ENCODE measurements around the gene KCNIP4.
A peak's percentile ranks its signal among the peaks of the same experiment; 100 is the strongest.

Gene KCNIP4

GRCh38 chr4:21571100-21571499 is 377.5 kb downstream of the KCNIP4 start:
- Histone ChIP-seq H3K27ac (ENCODE audit: low read depth, low read length) (no peak overlapping the region), H3K9me3 (ENCODE audit: insufficient read depth, low read depth, low read length) (no peaks in the 10 kb centered on the region), H3K36me3 (ENCODE audit: insufficient read depth, low read length) (no peaks in the 10 kb centered on the region), H3K27me3 (ENCODE audit: insufficient read depth, low read length) (no peaks in the 10 kb centered on the region), H3K9ac (ENCODE audit: low read depth, low read length) (no peak overlapping the region), H3K4me1 (ENCODE audit: insufficient read depth, low read length) (peaks cover 20% of the 10 kb centered on the region), H3K4me3 (ENCODE audit: low read length) (no peak overlapping the region)
- 80% methylated on average over 3 of the region's 3 CpGs for WGBS

- H3K27me3 ChIP-seq (ENCODE audit: insufficient read depth, low read length): no peaks in the 10 kb centered on the region
- H3K36me3 ChIP-seq (ENCODE audit: insufficient read depth, low read length): no peaks in the 10 kb centered on the region
- H3K4me1 ChIP-seq (ENCODE audit: insufficient read depth, low read length): peaks cover 15% of the 10 kb centered on the region
- H3K9me3 ChIP-seq (ENCODE audit: insufficient read depth, low read depth, low read length): no peaks in the 10 kb centered on the region
- peak overlapping the region; percentile 32; the same call in 1 of the 2 replicates for H3K27ac ChIP-seq (ENCODE audit: low read depth, low read length)
- WGBS: 22% methylated on average over 2 of the region's 2 CpGs
- no peak overlapping the region for H3K4me3 ChIP-seq (ENCODE audit: low read length)
- H3K9ac ChIP-seq (ENCODE audit: low read depth, low read length): no peak overlapping the region
Measured at GRCh38 chr4:21569638-21570037, 378.9 kb downstream of the KCNIP4 start.

GRCh38 chr4:21555083-21555482 is 393.5 kb downstream of the KCNIP4 start:
- 77% methylated on average over 3 of the region's 3 CpGs for WGBS

GRCh38 chr4:21554500-21554899 is 394.1 kb downstream of the KCNIP4 start:
- no peak overlapping the region for H3K9ac ChIP-seq (ENCODE audit: low read depth, low read length)
- peaks cover 9% of the 10 kb centered on the region; the same call in 1 of the 2 replicates for H3K4me1 ChIP-seq (ENCODE audit: insufficient read depth, low read length)
- no peaks in the 10 kb centered on the region for H3K9me3 ChIP-seq (ENCODE audit: insufficient read depth, low read depth, low read length)
- H3K27me3 ChIP-seq (ENCODE audit: insufficient read depth, low read length): no peaks in the 10 kb centered on the region
- WGBS: 87% methylated on average over 3 of the region's 3 CpGs
- no peaks in the 10 kb centered on the region for H3K36me3 ChIP-seq (ENCODE audit: insufficient read depth, low read length)
- no peak overlapping the region for H3K4me3 ChIP-seq (ENCODE audit: low read length)
- H3K27ac ChIP-seq (ENCODE audit: low read depth, low read length): no peak overlapping the region

More at GRCh38 chr4:21555083-21555482, 393.5 kb downstream of the KCNIP4 start:
- H3K9ac ChIP-seq (ENCODE audit: low read depth, low read length): no peak overlapping the region
- no peaks in the 10 kb centered on the region for H3K27me3 ChIP-seq (ENCODE audit: insufficient read depth, low read length)
- H3K9me3 ChIP-seq (ENCODE audit: insufficient read depth, low read depth, low read length): no peaks in the 10 kb centered on the region
- H3K27ac ChIP-seq (ENCODE audit: low read depth, low read length): no peak overlapping the region
- no peak overlapping the region for H3K4me3 ChIP-seq (ENCODE audit: low read length)
- no peaks in the 10 kb centered on the region for H3K36me3 ChIP-seq (ENCODE audit: insufficient read depth, low read length)
- peaks cover 9% of the 10 kb centered on the region; the same call in 1 of the 2 replicates for H3K4me1 ChIP-seq (ENCODE audit: insufficient read depth, low read length)

- H3K9me3 ChIP-seq (ENCODE audit: insufficient read depth, low read depth, low read length): no peaks in the 10 kb centered on the region
- WGBS: no CpG with 5 or more reads among the region's 1 CpG
- no peak overlapping the region for H3K9ac ChIP-seq (ENCODE audit: low read depth, low read length)
- H3K27ac ChIP-seq (ENCODE audit: low read depth, low read length): no peak overlapping the region
- H3K27me3 ChIP-seq (ENCODE audit: insufficient read depth, low read length): no peaks in the 10 kb centered on the region
- H3K4me3 ChIP-seq (ENCODE audit: low read length): no peak overlapping the region
- no peaks in the 10 kb centered on the region for H3K36me3 ChIP-seq (ENCODE audit: insufficient read depth, low read length)
- peaks cover 9% of the 10 kb centered on the region; the same call in 1 of the 2 replicates for H3K4me1 ChIP-seq (ENCODE audit: insufficient read depth, low read length)
Measured at GRCh38 chr4:21554066-21554465, 394.5 kb downstream of the KCNIP4 start.

- Histone ChIP-seq H3K9ac (ENCODE audit: low read depth, low read length) (no peak overlapping the region), H3K4me1 (ENCODE audit: insufficient read depth, low read length) (peaks cover 9% of the 10 kb centered on the region; the same call in 1 of the 2 replicates)
- WGBS: no CpG with 5 or more reads among the region's 1 CpG
Measured at GRCh38 chr4:21552455-21552854, 396.1 kb downstream of the KCNIP4 start.

GRCh38 chr4:21544955-21545354 is 403.6 kb downstream of the KCNIP4 start:
- Histone ChIP-seq H3K4me1 (ENCODE audit: insufficient read depth, low read length) (peaks cover 22% of the 10 kb centered on the region), H3K4me3 (ENCODE audit: low read length) (no peak overlapping the region), H3K27ac (ENCODE audit: low read depth, low read length) (no peak overlapping the region), H3K9me3 (ENCODE audit: insufficient read depth, low read depth, low read length) (peaks cover 3% of the 10 kb centered on the region), H3K27me3 (ENCODE audit: insufficient read depth, low read length) (no peaks in the 10 kb centered on the region), H3K9ac (ENCODE audit: low read depth, low read length) (no peak overlapping the region), H3K36me3 (ENCODE audit: insufficient read depth, low read length) (no peaks in the 10 kb centered on the region)
- 91% methylated on average over 3 of the region's 3 CpGs for WGBS

More at GRCh38 chr4:21552455-21552854, 396.1 kb downstream of the KCNIP4 start:
- H3K27ac ChIP-seq (ENCODE audit: low read depth, low read length): no peak overlapping the region
- H3K4me3 ChIP-seq (ENCODE audit: low read length): no peak overlapping the region
- no peaks in the 10 kb centered on the region for H3K27me3 ChIP-seq (ENCODE audit: insufficient read depth, low read length)
- no peaks in the 10 kb centered on the region; the same call in 1 of the 2 replicates for H3K9me3 ChIP-seq (ENCODE audit: insufficient read depth, low read depth, low read length)
- H3K36me3 ChIP-seq (ENCODE audit: insufficient read depth, low read length): no peaks in the 10 kb centered on the region

GRCh38 chr4:21544415-21544814 is 404.2 kb downstream of the KCNIP4 start:
- H3K9ac ChIP-seq (ENCODE audit: low read depth, low read length): no peak overlapping the region
- H3K9me3 ChIP-seq (ENCODE audit: insufficient read depth, low read depth, low read length): peaks cover 3% of the 10 kb centered on the region
- H3K4me3 ChIP-seq (ENCODE audit: low read length): no peak overlapping the region
- H3K36me3 ChIP-seq (ENCODE audit: insufficient read depth, low read length): no peaks in the 10 kb centered on the region
- peaks cover 22% of the 10 kb centered on the region for H3K4me1 ChIP-seq (ENCODE audit: insufficient read depth, low read length)
- no peaks in the 10 kb centered on the region for H3K27me3 ChIP-seq (ENCODE audit: insufficient read depth, low read length)
- no peak overlapping the region; the same call in 1 of the 2 replicates for H3K27ac ChIP-seq (ENCODE audit: low read depth, low read length)
- 26% methylated on average over 1 of the region's 1 CpG for WGBS

- H3K9me3 ChIP-seq (ENCODE audit: insufficient read depth, low read depth, low read length): peaks cover 3% of the 10 kb centered on the region
- no peaks in the 10 kb centered on the region for H3K36me3 ChIP-seq (ENCODE audit: insufficient read depth, low read length)
- no peak overlapping the region; the same call in 1 of the 2 replicates for H3K27ac ChIP-seq (ENCODE audit: low read depth, low read length)
- peak overlapping the region; percentile 11; the same call in 1 of the 2 replicates for H3K4me3 ChIP-seq (ENCODE audit: low read length)
- peaks cover 22% of the 10 kb centered on the region for H3K4me1 ChIP-seq (ENCODE audit: insufficient read depth, low read length)
- no peaks in the 10 kb centered on the region for H3K27me3 ChIP-seq (ENCODE audit: insufficient read depth, low read length)
- no peak overlapping the region for H3K9ac ChIP-seq (ENCODE audit: low read depth, low read length)
- no CpG with 5 or more reads among the region's 3 CpGs for WGBS
Measured at GRCh38 chr4:21543514-21543913, 405.1 kb downstream of the KCNIP4 start.

- no peaks in the 10 kb centered on the region for H3K27me3 ChIP-seq (ENCODE audit: insufficient read depth, low read length)
- no peaks in the 10 kb centered on the region for H3K9me3 ChIP-seq (ENCODE audit: insufficient read depth, low read depth, low read length)
- H3K4me1 ChIP-seq (ENCODE audit: insufficient read depth, low read length): no peaks in the 10 kb centered on the region
- H3K9ac ChIP-seq (ENCODE audit: low read depth, low read length): no peak overlapping the region
- H3K36me3 ChIP-seq (ENCODE audit: insufficient read depth, low read length): no peaks in the 10 kb centered on the region
- H3K4me3 ChIP-seq (ENCODE audit: low read length): no peak overlapping the region
- whole genome bisulfite sequencing: 92% methylated on average over 3 of the region's 3 CpGs
- H3K27ac ChIP-seq (ENCODE audit: low read depth, low read length): no peak overlapping the region
Measured at GRCh38 chr4:21535898-21536297, 412.7 kb downstream of the KCNIP4 start.

GRCh38 chr4:21531048-21531447 is 417.5 kb downstream of the KCNIP4 start:
- H3K27me3 ChIP-seq (ENCODE audit: insufficient read depth, low read length): no peaks in the 10 kb centered on the region
- no peaks in the 10 kb centered on the region for H3K9me3 ChIP-seq (ENCODE audit: insufficient read depth, low read depth, low read length)
- no peaks in the 10 kb centered on the region for H3K36me3 ChIP-seq (ENCODE audit: insufficient read depth, low read length)
- H3K4me3 ChIP-seq (ENCODE audit: low read length): no peak overlapping the region
- no peak overlapping the region for H3K9ac ChIP-seq (ENCODE audit: low read depth, low read length)
- no peak overlapping the region for H3K27ac ChIP-seq (ENCODE audit: low read depth, low read length)
- H3K4me1 ChIP-seq (ENCODE audit: insufficient read depth, low read length): no peaks in the 10 kb centered on the region

GRCh38 chr4:21529214-21529613 is 419.4 kb downstream of the KCNIP4 start:
- no peaks in the 10 kb centered on the region for H3K27me3 ChIP-seq (ENCODE audit: insufficient read depth, low read length)
- no peaks in the 10 kb centered on the region for H3K36me3 ChIP-seq (ENCODE audit: insufficient read depth, low read length)
- no peaks in the 10 kb centered on the region for H3K9me3 ChIP-seq (ENCODE audit: insufficient read depth, low read depth, low read length)
- H3K4me1 ChIP-seq (ENCODE audit: insufficient read depth, low read length): no peaks in the 10 kb centered on the region
- no peak overlapping the region for H3K27ac ChIP-seq (ENCODE audit: low read depth, low read length)
- no peak overlapping the region for H3K4me3 ChIP-seq (ENCODE audit: low read length)
- H3K9ac ChIP-seq (ENCODE audit: low read depth, low read length): no peak overlapping the region
- WGBS: 95% methylated on average over 1 of the region's 1 CpG

Data from HUES64 (cell line).